ENCODE results near the gene UBAC2.

Gene UBAC2

GRCh38 chr13:99191900-99192399, 8.7 kb upstream of the UBAC2 start (continued):
- TF ChIP-seq POU6F1 (CRISPR knock-in tag; IDR thresholded peaks at IDR 0.05; ENCODE audit: borderline replicate concordance, low read depth), result no peak
- no peak for TF ChIP-seq ZNF70 (CRISPR knock-in tag; IDR thresholded peaks at IDR 0.05)
- TF ChIP-seq ISL1 (CRISPR knock-in tag; IDR thresholded peaks at IDR 0.05), result no peak
- no peak for TF ChIP-seq OSR1 (CRISPR knock-in tag; IDR thresholded peaks at IDR 0.05)

GRCh38 chr13:99192480-99192879, 8.2 kb upstream of the UBAC2 start:
- TF ChIP-seq PPARA (CRISPR knock-in tag; IDR thresholded peaks at IDR 0.05; ENCODE audit: borderline replicate concordance) (no peak), ESRRG (CRISPR knock-in tag; IDR thresholded peaks at IDR 0.05) (no peak), ZNF70 (CRISPR knock-in tag; IDR thresholded peaks at IDR 0.05) (no peak), POU6F1 (CRISPR knock-in tag; IDR thresholded peaks at IDR 0.05; ENCODE audit: borderline replicate concordance, low read depth) (no peak), ZC3H10 (CRISPR knock-in tag; IDR thresholded peaks at IDR 0.05) (no peak), ZFP3 (CRISPR knock-in tag; IDR thresholded peaks at IDR 0.05) (no peak), ARNTL (CRISPR knock-in tag; IDR thresholded peaks at IDR 0.05; ENCODE audit: borderline replicate concordance, low read depth) (no peak), SNAI2 (CRISPR knock-in tag; IDR thresholded peaks at IDR 0.05) (no peak), RARB (CRISPR knock-in tag; IDR thresholded peaks at IDR 0.05) (no peak), TSHZ2 (CRISPR knock-in tag; IDR thresholded peaks at IDR 0.05) (no peak), ISL1 (CRISPR knock-in tag; IDR thresholded peaks at IDR 0.05) (no peak), TCF4 (CRISPR knock-in tag; IDR thresholded peaks at IDR 0.05; ENCODE audit: borderline replicate concordance) (no peak), BACH2 (CRISPR knock-in tag; IDR thresholded peaks at IDR 0.05; ENCODE audit: borderline replicate concordance) (no peak), PATZ1 (CRISPR knock-in tag; IDR thresholded peaks at IDR 0.05; ENCODE audit: borderline replicate concordance) (no peak), CSDC2 (CRISPR knock-in tag; IDR thresholded peaks at IDR 0.05) (no peak), ZFP30 (CRISPR knock-in tag; IDR thresholded peaks at IDR 0.05) (no peak), ZNF565 (CRISPR knock-in tag; conservative IDR thresholded peaks at IDR 0.05; ENCODE audit: low read depth) (no peak), GLIS3 (CRISPR knock-in tag; IDR thresholded peaks at IDR 0.05) (no peak)
- TF ChIP-seq, protein P1, sequence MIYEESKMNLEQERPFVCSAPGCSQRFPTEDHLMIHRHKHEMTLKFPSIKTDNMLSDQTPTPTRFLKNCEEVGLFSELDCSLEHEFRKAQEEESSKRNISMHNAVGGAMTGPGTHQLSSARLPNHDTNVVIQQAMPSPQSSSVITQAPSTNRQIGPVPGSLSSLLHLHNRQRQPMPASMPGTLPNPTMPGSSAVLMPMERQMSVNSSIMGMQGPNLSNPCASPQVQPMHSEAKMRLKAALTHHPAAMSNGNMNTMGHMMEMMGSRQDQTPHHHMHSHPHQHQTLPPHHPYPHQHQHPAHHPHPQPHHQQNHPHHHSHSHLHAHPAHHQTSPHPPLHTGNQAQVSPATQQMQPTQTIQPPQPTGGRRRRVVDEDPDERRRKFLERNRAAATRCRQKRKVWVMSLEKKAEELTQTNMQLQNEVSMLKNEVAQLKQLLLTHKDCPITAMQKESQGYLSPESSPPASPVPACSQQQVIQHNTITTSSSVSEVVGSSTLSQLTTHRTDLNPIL (CRISPR knock-in tag; IDR thresholded peaks at IDR 0.05; ENCODE audit: low read depth), result no peak
- no peak for ATAC-seq

- TF ChIP-seq ARNTL (CRISPR knock-in tag; IDR thresholded peaks at IDR 0.05; ENCODE audit: borderline replicate concordance, low read depth), result no peak
- TF ChIP-seq ZNF565 (CRISPR knock-in tag; conservative IDR thresholded peaks at IDR 0.05; ENCODE audit: low read depth), result no peak
- ATAC-seq, result no peak
These were observed 7.5 kb upstream of the UBAC2 start for GRCh38 chr13:99193152-99193551.
